HUES48 (cell line): Measurements from ENCODE around the gene RBMS3.

Source experiments
- H3K27ac ChIP-seq: one replicate; pipeline ENCODE4 v1.7.0; 2013; ENCODE audit warnings: low read depth, low read length, inconsistent platforms
- H3K27me3 ChIP-seq: 2 replicates; pipeline ENCODE4 v1.6.1; 2013; ENCODE audit warnings: mild to moderate bottlenecking, low read length; ENCODE audit not compliant: control insufficient read depth, insufficient read depth
- H3K36me3 ChIP-seq: 2 replicates; pipeline ENCODE4 v1.6.1; 2013; ENCODE audit warnings: low read length; ENCODE audit not compliant: control insufficient read depth, insufficient read depth
- H3K4me1 ChIP-seq: 2 replicates; pipeline ENCODE4 v1.6.1; 2013; ENCODE audit warnings: mild to moderate bottlenecking, low read length; ENCODE audit not compliant: control insufficient read depth, insufficient read depth
- H3K4me3 ChIP-seq: 2 replicates; pipeline ENCODE4 v1.5.1; 2013; ENCODE audit warnings: mild to moderate bottlenecking, low read depth, low read length
- H3K9ac ChIP-seq: 2 replicates; pipeline ENCODE4 v1.6.1; 2013; ENCODE audit warnings: mild to moderate bottlenecking, low read depth, low read length, moderate library complexity
- H3K9me3 ChIP-seq: 2 replicates; pipeline ENCODE4 v1.6.1; 2013; ENCODE audit warnings: low read length; ENCODE audit not compliant: control insufficient read depth, insufficient read depth

The RBMS3 gene

GRCh38 chr3:29852767-29853166 lies 571.9 kb downstream of the RBMS3 start:
- Histone ChIP-seq H3K4me3 (no peak overlapping the region), H3K27ac (no peak overlapping the region), H3K9me3 (no peaks in the 10 kb centered on the region), H3K9ac (no peak overlapping the region), H3K4me1 (peaks cover 9% of the 10 kb centered on the region), H3K36me3 (no peaks in the 10 kb centered on the region), H3K27me3 (no peaks in the 10 kb centered on the region)

- H3K36me3 ChIP-seq: no peaks in the 10 kb centered on the region
Observed at GRCh38 chr3:29853841-29854397, 573.0 kb downstream of the RBMS3 start.

GRCh38 chr3:29854821-29855220 lies 574.0 kb downstream of the RBMS3 start:
- H3K27me3 ChIP-seq: no peaks in the 10 kb centered on the region
- H3K36me3 ChIP-seq: no peaks in the 10 kb centered on the region
- H3K4me3 ChIP-seq: no peak overlapping the region
- no peak overlapping the region for H3K27ac ChIP-seq
- H3K4me1 ChIP-seq: peaks cover 4% of the 10 kb centered on the region
- H3K9me3 ChIP-seq: no peaks in the 10 kb centered on the region
- no peak overlapping the region for H3K9ac ChIP-seq

More at GRCh38 chr3:29853841-29854397, 573.0 kb downstream of the RBMS3 start:
- H3K9ac ChIP-seq: no peak overlapping the region
- no peak overlapping the region for H3K27ac ChIP-seq
- no peaks in the 10 kb centered on the region for H3K9me3 ChIP-seq
- H3K4me3 ChIP-seq: no peak overlapping the region
- H3K4me1 ChIP-seq: peaks cover 9% of the 10 kb centered on the region
- H3K27me3 ChIP-seq: no peaks in the 10 kb centered on the region

GRCh38 chr3:29859726-29860270 lies 578.9 kb downstream of the RBMS3 start:
- Histone ChIP-seq H3K36me3 (no peaks in the 10 kb centered on the region), H3K27ac (no peak overlapping the region), H3K27me3 (no peaks in the 10 kb centered on the region), H3K9ac (no peak overlapping the region), H3K9me3 (no peaks in the 10 kb centered on the region), H3K4me3 (no peak overlapping the region), H3K4me1 (no peaks in the 10 kb centered on the region)

- H3K27ac ChIP-seq: no peak overlapping the region
- H3K36me3 ChIP-seq: no peaks in the 10 kb centered on the region
- no peak overlapping the region for H3K4me3 ChIP-seq
Observed at GRCh38 chr3:29864809-29865208, 583.9 kb downstream of the RBMS3 start.

DNA sequence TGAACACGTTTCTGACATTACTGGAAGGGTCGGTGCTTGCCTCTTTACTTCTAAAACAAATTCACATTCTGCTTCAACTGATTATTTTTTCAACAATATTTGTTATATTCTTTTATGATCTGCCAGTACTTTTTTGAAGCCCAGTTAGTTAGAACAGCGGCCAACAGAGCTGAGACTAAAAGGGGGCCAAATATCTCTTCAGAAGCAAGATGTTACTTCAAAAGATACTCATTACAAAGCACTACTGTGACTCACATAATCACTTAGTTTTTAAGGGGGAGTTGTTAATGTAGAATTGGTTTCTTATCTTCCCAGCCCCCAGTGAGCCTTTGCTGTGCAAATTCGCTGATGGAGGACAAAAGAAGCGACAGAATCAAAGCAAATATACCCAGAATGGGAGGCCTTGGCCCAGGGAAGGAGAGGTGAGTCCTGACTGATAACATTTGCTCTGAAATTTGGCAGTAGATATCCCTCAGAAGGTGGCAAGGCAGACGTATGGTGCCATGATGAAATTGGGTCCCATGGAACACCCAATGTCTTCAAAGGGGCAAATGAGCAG lies 587.8 kb downstream of the RBMS3 start:
- no peaks in the 10 kb centered on the region for H3K27me3 ChIP-seq
- no peak overlapping the region for H3K9ac ChIP-seq
- no peaks in the 10 kb centered on the region for H3K36me3 ChIP-seq
- no peaks in the 10 kb centered on the region for H3K9me3 ChIP-seq
- peak overlapping the region; percentile 74 for H3K27ac ChIP-seq
- H3K4me3 ChIP-seq: no peak overlapping the region
- peaks cover 21% of the 10 kb centered on the region for H3K4me1 ChIP-seq

More at GRCh38 chr3:29864809-29865208, 583.9 kb downstream of the RBMS3 start:
- no peaks in the 10 kb centered on the region for H3K9me3 ChIP-seq
- H3K27me3 ChIP-seq: no peaks in the 10 kb centered on the region
- H3K9ac ChIP-seq: no peak overlapping the region
- H3K4me1 ChIP-seq: peaks cover 11% of the 10 kb centered on the region

- Histone ChIP-seq H3K36me3 (no peaks in the 10 kb centered on the region), H3K4me3 (no peak overlapping the region), H3K9me3 (no peaks in the 10 kb centered on the region), H3K27me3 (no peaks in the 10 kb centered on the region), H3K4me1 (peaks cover 21% of the 10 kb centered on the region), H3K9ac (no peak overlapping the region), H3K27ac (no peak overlapping the region)
Observed at GRCh38 chr3:29870136-29870535, 589.3 kb downstream of the RBMS3 start.

DNA sequence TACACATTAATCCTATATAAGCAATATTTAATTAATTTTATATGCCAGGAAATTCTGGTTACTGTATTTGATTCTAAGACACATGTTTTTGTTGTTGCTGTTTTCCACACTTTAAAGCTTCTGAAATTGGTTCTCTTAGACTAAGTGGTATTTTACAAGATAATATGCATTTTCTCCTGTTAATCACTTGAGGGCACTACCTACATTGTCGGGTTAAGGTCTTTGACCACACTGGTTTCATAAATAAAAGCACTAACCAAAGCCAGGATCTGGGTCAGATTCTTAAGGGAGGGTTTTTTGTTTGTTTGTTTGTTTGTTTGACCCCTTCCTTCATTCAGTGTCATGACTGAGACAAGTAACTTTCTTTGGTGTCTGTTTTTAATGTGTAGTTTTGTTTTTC lies 590.2 kb downstream of the RBMS3 start:
- Histone ChIP-seq H3K36me3 (no peaks in the 10 kb centered on the region), H3K9me3 (no peaks in the 10 kb centered on the region), H3K4me3 (no peak overlapping the region), H3K9ac (no peak overlapping the region), H3K4me1 (peaks cover 21% of the 10 kb centered on the region), H3K27me3 (no peaks in the 10 kb centered on the region), H3K27ac (no peak overlapping the region)

DNA sequence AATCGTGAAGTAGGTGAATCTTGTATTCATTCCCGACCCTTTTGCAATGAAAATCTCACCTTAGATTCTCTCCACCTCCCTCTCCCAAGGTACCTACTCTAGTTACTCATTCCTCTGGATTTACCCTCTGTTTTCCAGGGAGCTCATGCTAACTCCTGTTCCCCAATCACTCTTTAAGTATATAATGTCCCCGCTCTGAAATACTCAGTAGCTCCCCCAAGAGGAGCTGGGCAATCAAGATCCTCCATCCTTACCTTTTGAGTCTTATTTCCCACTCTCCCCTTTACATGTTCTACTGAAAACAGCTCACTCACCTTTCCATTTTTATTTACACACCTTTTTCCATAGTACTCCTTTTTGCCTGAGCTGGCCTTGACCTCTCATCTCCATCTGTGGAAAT lies 599.9 kb downstream of the RBMS3 start:
- Histone ChIP-seq H3K36me3 (no peaks in the 10 kb centered on the region), H3K27ac (no peak overlapping the region), H3K4me1 (no peaks in the 10 kb centered on the region), H3K9ac (no peak overlapping the region), H3K9me3 (no peaks in the 10 kb centered on the region), H3K4me3 (no peak overlapping the region), H3K27me3 (no peaks in the 10 kb centered on the region)

DNA sequence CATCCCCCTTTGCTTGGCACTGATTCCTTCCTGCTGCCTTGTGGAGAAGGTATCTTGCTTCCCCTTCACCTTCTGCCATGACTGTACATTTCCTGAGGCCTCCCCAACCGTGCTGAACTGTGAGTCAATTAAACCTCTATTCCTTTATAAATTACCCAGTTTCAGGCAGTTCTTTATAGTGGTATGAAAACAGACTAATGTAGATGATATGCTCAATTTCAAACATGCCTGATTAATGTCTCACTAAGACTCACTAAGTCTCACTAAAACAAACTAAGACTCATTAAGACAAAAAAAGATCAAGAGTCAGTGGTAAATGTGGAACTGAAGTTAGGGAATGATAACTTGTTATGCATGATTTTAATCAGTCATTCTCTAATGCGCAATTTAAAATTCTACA lies 606.6 kb downstream of the RBMS3 start:
- Histone ChIP-seq H3K9me3 (no peaks in the 10 kb centered on the region), H3K27me3 (no peaks in the 10 kb centered on the region), H3K36me3 (no peaks in the 10 kb centered on the region), H3K27ac (no peak overlapping the region), H3K4me1 (no peaks in the 10 kb centered on the region), H3K9ac (no peak overlapping the region), H3K4me3 (no peak overlapping the region)

GRCh38 chr3:29889215-29889614 lies 608.3 kb downstream of the RBMS3 start:
- H3K4me1 ChIP-seq: no peaks in the 10 kb centered on the region
- no peaks in the 10 kb centered on the region for H3K27me3 ChIP-seq
- H3K36me3 ChIP-seq: no peaks in the 10 kb centered on the region
- H3K27ac ChIP-seq: no peak overlapping the region
- no peak overlapping the region for H3K9ac ChIP-seq
- H3K9me3 ChIP-seq: no peaks in the 10 kb centered on the region
- no peak overlapping the region for H3K4me3 ChIP-seq
